Measurements from ENCODE around the gene PACSIN2.

The PACSIN2 gene

DNA sequence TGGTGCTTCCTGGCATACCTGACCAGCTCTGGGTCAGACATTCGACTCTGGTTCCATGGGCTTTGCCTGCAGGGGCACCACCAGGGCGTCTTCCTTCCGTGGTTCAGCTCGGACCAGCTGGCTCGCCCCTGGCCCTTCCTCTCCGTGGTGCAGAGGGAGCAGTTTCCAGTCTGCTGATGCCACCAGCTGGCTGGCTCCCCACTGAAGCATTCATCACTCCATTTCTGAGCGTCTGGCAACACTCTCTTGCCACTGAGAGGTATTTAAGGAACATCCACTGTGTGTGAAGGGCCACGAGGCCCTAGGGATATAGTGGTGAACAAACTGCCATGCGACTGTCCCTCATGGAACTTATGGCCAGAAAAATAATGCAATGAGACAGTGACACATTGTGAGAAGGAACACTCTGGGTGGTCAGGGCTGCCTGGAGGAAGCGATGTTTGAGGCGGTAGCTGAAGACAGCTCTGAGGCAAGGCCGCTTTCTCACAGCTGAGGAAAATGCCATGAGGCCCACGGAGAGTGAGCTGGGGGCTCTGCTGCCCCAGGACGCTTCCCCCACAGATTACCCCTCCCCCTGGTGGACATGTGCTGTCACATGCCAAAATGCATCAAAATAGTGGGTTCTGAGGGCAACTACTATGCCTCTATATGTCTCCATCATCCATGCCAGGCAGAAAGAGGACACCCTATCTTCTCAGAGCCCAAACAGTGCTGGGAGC lies 113.0 kb downstream of the PACSIN2 start:
- peak; percentile 51 for DNase-seq

DNA sequence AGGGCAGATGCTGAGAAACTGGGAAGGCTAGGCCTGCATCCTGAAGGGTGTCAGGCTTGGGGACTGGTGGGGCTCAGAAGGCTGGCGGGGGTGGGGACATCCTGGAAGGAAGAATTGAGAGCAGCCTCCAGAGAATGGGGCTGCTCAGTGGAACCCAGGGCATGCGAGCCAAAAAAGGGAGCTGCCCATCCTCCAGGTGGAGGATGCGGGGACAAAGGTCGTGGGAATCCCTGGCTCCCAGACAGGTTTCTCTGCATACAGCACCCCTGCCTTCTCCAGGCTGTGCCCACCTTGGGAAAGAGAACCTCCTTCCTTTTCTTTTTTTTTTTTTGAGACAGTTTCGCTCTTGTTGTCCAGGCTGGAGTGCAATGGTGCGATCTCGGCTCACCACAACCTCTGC lies 117.0 kb downstream of the PACSIN2 start:
- no peak for DNase-seq

DNA sequence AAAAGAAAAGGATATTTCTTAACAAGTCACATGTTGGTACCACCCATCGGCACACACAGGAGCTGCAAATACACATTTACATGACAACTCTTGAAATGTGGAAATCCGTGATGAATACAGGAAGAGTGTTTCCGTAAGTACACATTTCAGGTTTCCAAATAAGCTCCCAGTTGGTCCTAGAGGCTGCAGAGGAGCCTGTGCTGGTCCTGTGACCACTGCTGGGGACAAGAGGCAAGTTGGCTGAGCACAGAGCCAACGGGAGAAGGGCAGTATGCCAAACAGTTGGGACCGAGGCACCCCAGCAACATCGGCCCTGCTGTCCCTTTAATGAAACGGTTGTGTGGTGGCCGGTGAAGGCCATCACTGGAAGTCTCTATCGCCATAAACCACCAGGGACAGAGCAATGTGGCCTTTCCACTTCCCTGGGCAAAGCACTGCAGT lies 119.4 kb downstream of the PACSIN2 start:
- no peak for DNase-seq

DNA sequence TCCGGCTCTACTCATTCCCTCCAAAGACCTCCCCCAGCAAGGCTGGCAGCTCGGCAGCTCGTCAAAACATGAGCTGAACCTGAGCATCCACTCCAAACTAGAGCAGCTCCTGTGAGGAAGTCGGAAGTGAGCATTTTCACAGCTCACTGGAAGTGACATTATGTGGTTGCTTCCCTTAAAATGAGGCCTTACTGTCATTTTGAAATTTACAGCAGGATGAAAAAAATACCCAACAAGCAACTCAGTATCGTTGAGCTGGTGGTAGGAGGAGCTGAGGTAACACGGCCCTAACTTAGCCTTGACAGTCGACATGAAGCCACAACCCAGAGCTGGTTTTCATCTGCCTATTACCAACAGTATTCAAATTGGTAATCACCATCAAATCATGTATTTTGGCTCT lies 119.9 kb downstream of the PACSIN2 start:
- DNase-seq: no peak

DNA sequence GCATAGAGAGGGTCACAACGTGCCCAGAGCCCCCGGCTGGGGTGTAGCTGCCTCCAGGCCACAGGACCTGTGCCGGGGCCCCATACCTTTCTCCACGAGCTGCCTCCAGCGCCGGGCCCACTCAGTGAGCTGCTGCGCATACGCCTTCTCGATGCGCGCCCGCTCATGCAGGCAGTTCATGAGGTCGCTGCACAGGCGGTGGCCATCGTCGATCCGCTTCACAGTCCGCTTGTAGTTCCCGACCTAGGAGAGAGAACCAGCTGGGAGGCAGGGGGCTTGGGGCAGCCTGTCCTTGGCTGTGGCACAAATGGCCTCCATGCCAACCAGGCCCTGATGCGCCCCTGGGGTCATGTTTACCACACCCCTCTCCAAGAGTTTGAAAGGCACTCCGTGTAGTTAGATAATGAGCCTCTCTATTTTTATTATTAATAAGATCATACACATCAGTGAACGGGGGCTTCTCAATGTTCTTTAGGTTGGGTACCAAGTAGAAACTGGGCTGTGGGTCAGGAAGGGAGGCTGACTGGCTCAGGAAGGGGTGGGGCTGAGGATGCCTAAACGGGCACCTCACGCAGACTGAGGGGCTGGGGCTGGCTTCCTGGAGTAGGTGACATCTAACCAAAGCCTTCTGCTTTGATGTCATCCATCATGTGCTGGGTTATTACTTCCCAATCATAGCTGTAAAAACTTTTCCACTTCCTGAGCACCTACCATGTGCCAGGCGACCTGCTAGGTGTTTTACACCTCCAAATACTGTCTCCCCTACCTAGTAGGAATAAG lies 121.4 kb downstream of the PACSIN2 start:
- DNase-seq: no peak

DNA sequence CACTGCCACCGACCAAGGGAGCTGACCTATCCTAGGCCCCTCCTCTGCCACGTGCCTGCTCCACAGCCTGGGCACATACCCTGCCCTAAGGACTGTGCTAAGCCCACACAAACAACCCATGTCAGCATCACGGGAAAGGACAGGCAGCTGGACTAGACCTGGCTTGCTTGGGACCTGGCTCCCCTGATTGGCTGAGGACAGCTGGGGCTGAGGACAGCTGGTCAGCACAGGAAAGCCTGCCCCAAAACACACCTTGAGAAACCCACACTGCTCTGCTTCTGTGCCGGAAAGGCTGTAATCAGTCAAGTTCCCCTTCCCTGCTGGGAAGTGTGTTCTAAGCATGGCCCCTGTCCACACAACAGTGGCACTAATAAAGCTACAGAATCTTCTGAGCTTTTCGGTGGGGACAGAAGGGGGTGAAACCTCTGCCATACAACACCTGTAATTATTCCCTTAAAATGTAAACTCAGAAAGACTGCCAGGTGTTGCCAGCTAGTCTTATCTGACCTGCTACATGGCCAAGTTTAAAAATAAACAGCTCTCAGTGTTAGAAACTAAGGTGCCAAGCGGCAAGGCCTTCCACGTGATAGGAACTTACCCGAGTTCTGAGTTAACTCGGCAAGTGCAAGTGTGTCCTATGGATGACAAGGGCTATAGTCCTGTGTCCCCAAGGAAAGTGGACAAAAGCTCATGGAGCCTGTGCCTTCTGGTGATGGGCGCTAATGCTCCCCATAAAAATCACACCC lies 122.2 kb downstream of the PACSIN2 start:
- no peak for DNase-seq

DNA sequence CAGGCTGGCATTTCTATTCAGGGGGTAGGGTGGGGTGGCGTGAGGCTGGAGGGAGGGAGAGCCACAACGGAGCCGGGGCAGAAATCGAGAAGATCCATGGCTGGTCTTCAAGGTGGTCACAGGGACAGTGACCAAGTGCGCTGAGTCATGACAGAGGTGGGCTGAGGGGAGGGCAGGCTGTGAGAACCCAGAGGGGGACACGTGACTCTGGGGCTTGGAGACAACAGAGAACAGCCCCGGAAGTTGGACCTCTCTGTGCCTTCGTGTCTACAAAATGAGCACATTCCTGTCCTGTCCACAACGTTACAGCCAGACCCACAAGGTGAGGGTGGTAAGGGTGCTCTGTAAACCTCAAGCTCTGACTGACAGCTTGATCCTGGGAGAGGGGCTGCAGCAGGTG lies 122.8 kb downstream of the PACSIN2 start:
- DNase-seq: no peak

DNA sequence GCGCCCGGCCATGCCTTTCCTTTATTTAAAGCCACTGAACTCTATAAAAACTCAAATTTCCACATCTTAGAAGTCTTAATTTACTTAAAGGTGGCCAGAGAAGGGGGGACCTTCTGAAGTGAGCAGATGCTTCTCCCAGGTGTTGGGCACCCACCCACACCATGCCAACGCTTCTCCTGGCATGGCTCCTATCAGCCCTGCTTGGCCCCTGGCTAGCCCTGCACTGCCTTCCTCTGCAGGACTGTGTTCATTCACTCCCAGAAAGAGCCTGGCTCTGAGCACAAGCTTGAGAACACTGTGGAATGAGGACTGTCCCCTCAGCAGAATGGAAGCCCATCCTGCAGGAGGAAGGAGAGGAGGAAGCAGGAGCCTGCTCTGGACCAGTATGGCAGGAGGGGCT lies 123.3 kb downstream of the PACSIN2 start:
- DNase-seq: no peak

DNA sequence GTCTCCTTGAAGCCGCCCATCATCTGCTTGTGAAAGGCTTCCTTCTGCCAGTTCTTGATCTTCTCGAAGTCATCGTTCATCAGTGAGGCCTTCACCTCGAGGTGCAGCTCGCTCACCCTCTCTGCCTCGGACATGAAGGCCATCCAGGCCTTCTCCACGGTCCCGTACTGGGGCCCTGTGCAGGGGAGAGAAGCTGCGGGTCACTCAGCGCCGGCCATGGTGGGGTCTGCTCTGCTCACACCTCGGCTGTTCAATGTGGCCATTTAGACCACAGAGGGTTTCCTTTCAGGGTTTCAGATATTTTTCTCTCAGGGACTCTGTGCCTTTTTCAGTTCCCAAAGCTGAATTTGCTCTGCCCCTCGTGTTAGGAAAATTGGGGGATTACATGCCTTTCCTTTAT lies 123.9 kb downstream of the PACSIN2 start:
- DNase-seq: no peak

DNA sequence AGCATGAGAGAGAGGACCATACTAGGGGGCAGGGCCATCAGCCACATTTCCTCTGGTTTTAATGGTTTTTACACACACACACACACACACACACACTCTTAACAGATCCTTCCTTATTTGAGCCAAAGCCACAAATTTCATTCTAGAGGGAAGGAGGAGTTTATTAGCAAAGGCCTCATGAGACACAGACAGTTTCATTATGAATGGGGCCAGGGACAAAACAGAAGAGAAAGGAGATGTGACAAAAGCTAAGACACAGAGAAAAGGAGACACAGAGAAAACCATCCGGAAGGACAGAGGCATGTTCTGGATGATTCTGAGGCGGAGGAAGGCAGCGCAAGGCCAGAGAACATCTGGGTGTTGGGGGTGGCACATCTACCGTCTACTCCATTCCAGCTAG lies 125.6 kb downstream of the PACSIN2 start:
- no peak for DNase-seq

DNA sequence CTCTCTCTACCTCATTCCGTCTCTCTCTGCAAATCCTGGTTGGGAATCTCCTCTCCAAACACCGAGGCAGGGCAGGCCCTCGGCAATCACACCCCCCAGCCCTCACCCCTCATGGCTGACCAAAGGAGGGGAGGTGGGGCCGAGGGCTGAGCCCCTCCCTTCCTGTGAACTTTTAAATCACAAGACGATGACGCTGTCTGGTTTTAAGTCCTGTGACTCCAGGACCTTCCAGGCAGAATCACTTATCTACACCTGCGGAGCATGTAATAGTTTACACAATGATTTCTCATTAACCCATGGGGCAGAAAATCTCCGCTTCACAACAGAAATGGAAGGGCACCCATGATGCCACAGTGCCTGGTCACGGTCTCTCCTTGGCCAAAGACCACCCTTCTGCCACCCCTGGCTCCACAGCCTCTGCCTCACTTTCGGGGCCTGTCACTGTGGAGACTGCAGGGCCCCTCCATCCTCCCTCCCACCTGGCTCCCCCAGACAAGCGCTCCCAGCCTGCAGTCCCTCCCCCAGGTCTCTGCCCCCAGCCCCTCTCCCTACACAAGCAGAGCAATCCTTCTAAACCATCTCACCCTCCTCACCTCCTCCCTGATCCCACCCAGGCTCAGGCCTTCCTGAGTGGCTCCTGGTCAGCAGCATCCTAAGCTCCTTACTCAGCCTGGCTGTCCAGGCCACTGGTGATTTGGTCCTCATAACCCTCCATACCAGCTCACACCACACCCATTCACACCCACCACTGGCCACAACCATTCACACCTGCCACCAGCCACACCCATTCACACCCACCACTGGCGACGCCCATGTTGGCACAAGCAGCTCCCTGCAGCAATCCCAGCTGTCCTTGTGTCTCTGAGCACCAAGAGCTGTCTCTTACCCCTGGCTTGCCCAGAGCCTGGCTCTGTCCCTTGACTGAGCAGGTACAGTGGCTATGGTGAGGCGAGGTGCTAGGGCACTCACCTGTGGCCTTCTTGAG lies 127.1 kb downstream of the PACSIN2 start:
- no peak for DNase-seq

DNA sequence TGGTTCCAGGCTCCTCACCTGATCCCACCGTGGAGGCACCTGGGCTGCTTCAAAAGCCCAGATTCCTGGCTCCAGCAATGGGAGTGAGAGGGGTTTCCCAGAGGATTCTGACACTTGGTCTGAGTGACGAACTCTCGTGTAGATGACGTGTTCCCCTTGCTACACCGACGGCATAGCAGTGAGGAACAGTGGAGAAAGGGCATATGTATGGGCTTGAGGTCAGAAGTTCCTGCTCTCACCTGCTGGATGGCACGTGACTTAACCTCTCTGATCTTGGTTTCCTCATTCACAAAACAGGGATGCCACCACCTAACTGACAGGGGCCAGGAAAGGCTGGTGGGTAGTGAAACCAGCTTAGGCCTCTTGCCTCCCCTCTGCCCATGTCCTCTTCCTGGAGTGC lies 127.8 kb downstream of the PACSIN2 start:
- DNase-seq: no peak

DNA sequence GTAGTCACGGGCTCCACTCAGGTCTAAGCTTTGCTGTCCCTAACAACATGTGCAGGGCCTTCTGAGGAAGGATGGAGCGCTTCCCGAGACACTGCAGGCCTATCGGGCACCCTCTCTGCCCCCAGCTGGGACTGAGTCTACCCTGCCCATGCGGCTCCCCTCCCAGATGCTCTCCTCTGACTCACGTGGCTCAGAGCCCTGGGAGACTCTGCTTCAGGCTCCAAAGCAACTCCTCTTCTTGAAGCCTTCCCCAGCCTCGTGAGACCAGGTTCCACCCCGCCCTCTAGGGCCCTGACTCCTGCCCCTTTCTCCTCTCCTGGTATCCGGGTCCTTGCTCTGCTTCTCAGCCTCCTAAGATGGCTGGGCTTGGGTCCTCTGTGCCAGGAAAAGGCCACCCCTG lies 129.5 kb downstream of the PACSIN2 start:
- DNase-seq: no peak

DNA sequence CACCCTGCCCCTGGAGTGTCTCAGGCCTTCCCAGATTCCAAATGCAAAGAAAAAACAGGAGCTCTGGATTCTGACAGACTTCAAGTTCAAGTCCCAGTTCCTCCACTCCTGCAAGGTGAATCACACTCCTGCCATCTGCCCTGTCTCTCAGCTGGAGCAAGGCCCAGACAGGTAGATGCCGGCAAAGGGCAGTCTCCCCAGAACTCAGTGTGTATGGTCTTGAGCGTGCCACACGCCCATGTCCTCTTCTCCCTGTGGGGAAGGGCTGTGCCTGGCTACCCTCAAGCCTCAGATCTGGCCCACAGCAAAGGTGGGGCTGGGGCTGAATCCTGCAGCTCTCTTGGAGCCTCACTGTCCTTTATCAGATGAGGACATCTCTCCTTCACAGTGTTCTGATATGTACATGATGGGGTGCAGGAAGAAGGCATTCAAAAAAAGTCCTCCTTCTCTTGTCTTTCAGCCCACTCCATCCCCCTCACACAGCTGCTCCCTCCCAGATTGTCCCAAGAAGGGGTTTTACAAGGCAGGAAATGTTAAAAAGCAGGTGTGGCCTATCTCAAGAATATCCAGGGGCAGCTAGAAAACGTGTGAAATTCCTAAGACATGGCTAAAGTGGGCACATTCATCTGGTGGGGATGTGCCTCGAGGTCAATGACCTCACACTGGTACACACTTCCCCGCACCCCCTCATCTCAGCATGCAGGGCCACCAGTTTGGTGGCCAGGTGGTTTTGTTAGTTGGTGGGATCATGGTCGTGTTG lies 130.2 kb downstream of the PACSIN2 start:
- DNase-seq: no peak

DNA sequence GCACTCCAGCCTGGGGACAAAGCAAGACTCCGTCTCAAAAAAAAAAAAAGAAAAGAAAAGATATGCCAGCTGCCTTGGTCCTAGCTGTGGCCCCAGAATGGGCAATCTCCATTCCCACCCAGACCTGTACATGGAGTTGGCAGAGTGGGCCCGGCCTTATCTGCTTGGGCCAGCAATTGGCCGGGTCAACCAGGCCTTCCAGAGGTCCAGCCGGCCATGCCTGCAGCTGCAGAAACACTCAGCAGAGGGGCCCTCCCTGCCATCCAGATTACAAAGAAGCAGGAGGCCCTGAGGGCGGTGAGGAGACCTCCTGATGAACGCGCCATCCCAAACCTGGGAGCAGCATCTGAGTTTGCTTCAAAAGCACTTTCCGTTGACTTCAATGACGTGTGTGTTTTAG lies 131.0 kb downstream of the PACSIN2 start:
- DNase-seq: no peak

DNA sequence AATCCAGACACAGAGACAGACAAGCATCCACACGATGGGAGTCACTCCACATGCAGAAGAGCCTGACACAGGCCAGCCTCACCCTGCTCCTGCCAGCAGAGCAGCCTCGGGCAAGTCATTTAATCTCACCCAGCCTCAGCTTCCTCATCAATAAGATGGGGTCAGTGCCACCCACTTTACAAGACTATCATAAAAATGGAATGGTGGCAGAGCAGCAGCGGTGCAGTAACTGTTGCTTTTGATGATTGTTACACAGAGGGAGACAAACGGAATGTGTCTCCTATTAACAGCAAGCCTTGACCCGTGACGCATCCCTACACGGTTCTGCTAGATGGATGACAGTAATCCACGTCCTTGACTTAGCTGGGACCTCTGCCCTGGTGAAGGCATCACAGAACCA lies 131.8 kb downstream of the PACSIN2 start:
- DNase-seq: no peak

DNA sequence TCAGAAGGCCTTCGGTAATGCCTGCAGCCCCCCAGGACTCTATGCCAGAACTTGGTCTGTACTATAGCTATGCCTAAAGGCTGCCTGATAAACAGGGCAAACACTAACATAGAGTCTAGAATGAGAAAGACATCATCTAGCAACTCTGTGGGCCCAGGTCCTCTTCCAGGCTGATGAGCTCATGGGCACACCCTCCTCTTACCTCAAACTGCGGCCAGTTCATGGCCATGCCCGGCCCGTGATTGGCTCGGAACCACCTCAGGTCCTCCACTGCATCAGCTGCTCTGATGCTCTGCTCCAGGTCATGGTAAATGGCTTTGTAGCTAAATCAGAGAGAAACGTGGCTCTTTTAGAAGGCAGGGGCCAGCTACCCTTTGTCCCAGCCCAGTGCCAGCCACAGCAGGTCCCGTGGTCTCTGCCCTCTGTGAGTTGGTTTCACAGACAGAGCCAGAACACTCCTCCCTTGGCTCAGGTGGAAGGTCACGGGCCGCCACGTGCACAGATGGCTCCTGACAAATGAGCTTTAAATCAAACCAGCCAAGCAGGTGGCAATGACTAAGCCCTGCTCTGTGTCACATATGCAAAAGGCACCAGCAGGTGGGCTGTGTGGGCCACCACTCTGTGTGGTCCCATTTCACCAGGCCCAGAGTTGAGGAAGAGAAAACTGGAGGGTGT lies 132.8 kb downstream of the PACSIN2 start:
- no peak for DNase-seq

DNA sequence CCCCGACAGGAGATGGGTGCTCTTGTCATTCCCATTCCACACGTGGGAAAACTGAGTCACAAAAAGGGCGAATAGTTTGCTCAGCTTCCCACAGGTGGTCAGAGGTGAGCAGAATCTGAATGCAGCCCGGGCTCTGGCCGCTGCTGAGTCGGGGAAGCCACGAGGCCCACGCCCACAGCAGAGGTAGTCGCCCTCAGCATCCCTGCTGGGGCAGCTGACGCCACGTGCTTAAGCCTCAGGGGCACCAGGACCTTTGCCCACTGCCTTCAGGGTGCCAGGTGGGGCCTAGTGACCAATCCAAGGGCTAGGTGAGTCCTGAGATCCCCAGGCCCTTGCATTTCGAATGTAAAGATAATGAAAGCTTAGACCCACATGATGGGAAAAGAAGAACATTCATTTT lies 133.7 kb downstream of the PACSIN2 start:
- no peak for DNase-seq

DNA sequence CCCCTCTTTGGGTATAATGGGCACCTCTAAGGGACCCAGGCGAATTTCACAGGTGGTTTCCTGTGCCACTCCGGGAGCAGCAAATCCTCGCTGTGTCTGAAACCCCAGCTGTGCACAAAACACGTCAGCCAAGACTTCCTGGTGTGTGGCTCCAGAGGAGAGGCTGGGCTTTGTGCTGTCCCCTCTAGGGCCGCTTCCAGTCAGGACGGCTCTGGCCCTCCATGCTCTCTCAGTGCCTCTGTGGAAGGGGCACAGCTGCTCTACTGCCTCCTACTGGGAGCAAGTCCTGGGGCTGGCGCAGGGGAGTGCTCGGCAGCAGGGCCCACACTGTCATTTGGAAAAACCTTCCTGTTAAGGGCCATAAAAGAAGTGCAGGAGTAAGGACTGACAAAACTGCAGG lies 134.1 kb downstream of the PACSIN2 start:
- DNase-seq: no peak

DNA sequence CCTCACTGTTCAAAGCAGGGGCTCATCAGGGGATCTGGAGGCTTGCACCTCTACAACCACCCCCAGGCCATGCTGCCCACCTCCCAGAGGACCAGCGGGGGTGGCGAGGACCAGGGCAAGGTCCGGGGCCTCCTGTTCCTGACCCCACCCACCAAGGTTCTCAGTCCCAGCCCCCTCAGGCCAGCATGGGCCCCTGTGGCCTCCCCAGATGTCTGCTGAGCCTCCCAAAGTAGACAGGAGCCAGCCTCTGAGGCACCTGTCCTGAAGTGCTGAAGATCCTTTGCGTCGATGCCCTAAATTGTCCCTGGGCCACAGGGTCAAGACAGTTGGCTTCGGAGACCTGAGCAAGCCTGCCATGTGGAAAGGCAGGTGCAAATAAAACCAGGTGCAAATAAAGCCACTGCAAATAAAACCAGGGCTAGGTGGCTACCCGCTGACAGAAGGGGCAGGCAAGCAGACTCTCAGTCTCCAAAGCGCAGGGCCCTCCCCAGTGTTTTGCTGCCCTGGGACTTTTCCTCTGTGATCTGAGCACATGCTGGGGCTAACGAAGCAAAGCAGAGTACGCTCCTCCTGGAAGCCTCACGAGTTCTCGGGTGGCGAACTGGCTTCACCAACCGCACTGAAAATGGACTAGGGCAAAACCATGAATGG lies 135.5 kb downstream of the PACSIN2 start:
- DNase-seq: no peak
